Endodermal cell (in vitro differentiated cells): Measurements from ENCODE around the gene PANK2. TPM values are rescaled to one million over a fixed set of nuclear protein-coding genes. Genes with fewer than 3 reads are reported as not detected.
A peak's percentile ranks its signal among the peaks of the same experiment; 100 is the strongest.
"Not testable (repeated sequence)": the region's sequence is repeated elsewhere in the genome, so short reads cannot be mapped to it uniquely, and the experiment has no call there.

Source experiments
- DNase-seq: peaks from one replicate; pipeline ENCODE4 v3.0.0-alpha.2; 2017
- H3K27ac ChIP-seq: 2 replicates; pipeline ENCODE4 v1.5.1; 2013; ENCODE audit warnings: mild to moderate bottlenecking, low read depth, low read length, moderate library complexity
- H3K27me3 ChIP-seq: 2 replicates; pipeline ENCODE4 v1.6.1; 2013; ENCODE audit warnings: mild to moderate bottlenecking, low read length, moderate library complexity; ENCODE audit not compliant: insufficient read depth, control insufficient read depth, poor library complexity, severe bottlenecking
- H3K36me3 ChIP-seq: 2 replicates; pipeline ENCODE4 v1.7.0; 2013; ENCODE audit warnings: mild to moderate bottlenecking, low read length, moderate library complexity; ENCODE audit not compliant: control insufficient read depth, insufficient read depth
- H3K4me1 ChIP-seq: one replicate; pipeline ENCODE4 v1.7.0; 2013; ENCODE audit warnings: low read length; ENCODE audit not compliant: control insufficient read depth, insufficient read depth
- H3K4me3 ChIP-seq: 2 replicates; pipeline ENCODE4 v1.5.1; 2013; ENCODE audit warnings: mild to moderate bottlenecking, low read length, moderate library complexity
- H3K9ac ChIP-seq: 2 replicates; pipeline ENCODE4 v1.6.1; 2013; ENCODE audit warnings: mild to moderate bottlenecking, low read length, moderate library complexity; ENCODE audit not compliant: poor library complexity, severe bottlenecking; ENCODE audit errors: extremely low read depth
- H3K9me3 ChIP-seq: 2 replicates; pipeline ENCODE4 v1.6.1; 2013; ENCODE audit warnings: mild to moderate bottlenecking, low read length, moderate library complexity; ENCODE audit not compliant: control insufficient read depth
- H3K27ac Mint-ChIP-seq: 2 replicates; pipeline ENCODE4 v1.8.0; 2020; ENCODE audit warnings: mixed read lengths
- H3K27me3 Mint-ChIP-seq: 2 replicates; pipeline ENCODE4 v1.8.0; 2021; ENCODE audit warnings: mild to moderate bottlenecking, mixed read lengths; ENCODE audit not compliant: insufficient read depth
- H3K36me3 Mint-ChIP-seq: 2 replicates; pipeline ENCODE4 v1.8.0; 2020; ENCODE audit warnings: low read depth, mixed read lengths
- H3K4me1 Mint-ChIP-seq: 2 replicates; pipeline ENCODE4 v1.8.0; 2020; ENCODE audit warnings: mixed read lengths
- H3K4me3 Mint-ChIP-seq: 2 replicates; pipeline ENCODE4 v1.8.0; 2020; ENCODE audit warnings: mild to moderate bottlenecking, moderate library complexity, mixed read lengths
- H3K9me3 Mint-ChIP-seq: 2 replicates; pipeline ENCODE4 v1.8.0; 2020; ENCODE audit warnings: mild to moderate bottlenecking, mixed read lengths
- WGBS, 2 experiments: methylation state at CpG; one replicate each; pipeline versions ENCODE4 v1.1.5 to v1.1.7; 2013; ENCODE audit warnings: missing lambda C conversion rate in 2 of 2, mixed read lengths in 1 of 2; ENCODE audit not compliant: insufficient coverage in 1 of 2, insufficient read length in 1 of 2; 5-methylcytosine and 5-hydroxymethylcytosine counted together
- total RNA-seq, 2 donors: library from RNA; stranded (reverse); fragmentation: NEBNext Ultra II Directional in 1 of 2; extraction: Animal tissue kit (Norgen Biotek cat#: 25700) in 1 of 2; gene quantifications; 2 replicates in 1 of 2; 3 replicates in 1 of 2; pipeline ENCODE4 v1.2.1, GENCODE V29; 2021
- TF ChIP-seq, protein P1 (sequence below): fragments of 200-600 bp; sonication (generic); conservative IDR thresholded peaks from 2 replicates; pipeline ENCODE4 v1.5.0; 2021; ENCODE audit warnings: antibody characterized with exemption, mild to moderate bottlenecking

Gene PANK2
- total RNA-seq, 2 donors from 2014 or later: 57.6 to 66.5 TPM

DNA sequence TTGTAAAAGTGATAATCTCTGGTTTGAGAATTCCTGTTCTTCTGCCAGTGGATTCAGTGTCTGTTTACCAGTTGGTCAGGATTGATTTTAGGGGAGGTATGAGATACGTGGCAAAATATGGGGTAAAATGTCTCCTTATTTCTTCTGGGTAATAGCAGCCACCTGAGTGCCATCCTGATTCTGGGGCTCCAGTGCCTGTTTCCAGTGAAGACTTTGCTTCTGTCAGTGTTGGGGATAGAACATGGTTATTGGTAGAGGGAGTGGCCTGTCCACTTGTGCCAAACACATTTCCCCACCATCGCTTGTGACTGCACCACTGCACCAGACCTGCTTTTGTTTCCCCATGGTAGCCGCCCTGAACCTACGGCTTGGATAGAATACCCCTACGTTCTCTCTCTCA is 15.7 kb downstream of the PANK2 start:
- H3K9ac ChIP-seq: no peak overlapping the region
- H3K27ac ChIP-seq: no peak overlapping the region
- H3K36me3 ChIP-seq: peaks cover 41% of the 10 kb centered on the region
- Mint-ChIP-seq H3K27me3 (no peaks in the 10 kb centered on the region), H3K9me3 (no peaks in the 10 kb centered on the region), H3K27ac (peak overlapping the region; percentile 75), H3K36me3 (peaks cover 32% of the 10 kb centered on the region), H3K4me1 (peaks cover 4% of the 10 kb centered on the region), H3K4me3 (no peak overlapping the region)
- H3K27me3 ChIP-seq: no peaks in the 10 kb centered on the region
- no peak overlapping the region for H3K4me3 ChIP-seq
- no peak for DNase-seq
- 97 to 98% methylated on average over 5 of the region's 5 CpGs for WGBS, 2 experiments
- H3K9me3 ChIP-seq: no peaks in the 10 kb centered on the region
- no peaks in the 10 kb centered on the region for H3K4me1 ChIP-seq
- TF ChIP-seq, protein P1, sequence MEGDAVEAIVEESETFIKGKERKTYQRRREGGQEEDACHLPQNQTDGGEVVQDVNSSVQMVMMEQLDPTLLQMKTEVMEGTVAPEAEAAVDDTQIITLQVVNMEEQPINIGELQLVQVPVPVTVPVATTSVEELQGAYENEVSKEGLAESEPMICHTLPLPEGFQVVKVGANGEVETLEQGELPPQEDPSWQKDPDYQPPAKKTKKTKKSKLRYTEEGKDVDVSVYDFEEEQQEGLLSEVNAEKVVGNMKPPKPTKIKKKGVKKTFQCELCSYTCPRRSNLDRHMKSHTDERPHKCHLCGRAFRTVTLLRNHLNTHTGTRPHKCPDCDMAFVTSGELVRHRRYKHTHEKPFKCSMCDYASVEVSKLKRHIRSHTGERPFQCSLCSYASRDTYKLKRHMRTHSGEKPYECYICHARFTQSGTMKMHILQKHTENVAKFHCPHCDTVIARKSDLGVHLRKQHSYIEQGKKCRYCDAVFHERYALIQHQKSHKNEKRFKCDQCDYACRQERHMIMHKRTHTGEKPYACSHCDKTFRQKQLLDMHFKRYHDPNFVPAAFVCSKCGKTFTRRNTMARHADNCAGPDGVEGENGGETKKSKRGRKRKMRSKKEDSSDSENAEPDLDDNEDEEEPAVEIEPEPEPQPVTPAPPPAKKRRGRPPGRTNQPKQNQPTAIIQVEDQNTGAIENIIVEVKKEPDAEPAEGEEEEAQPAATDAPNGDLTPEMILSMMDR: no peak

GRCh38 chr20:3906744-3907721 is 17.8 kb downstream of the PANK2 start:
- 85 to 91% methylated on average over 14 to 17 of the region's 17 CpGs for WGBS, 2 experiments
- peaks cover 53% of the 10 kb centered on the region for H3K36me3 ChIP-seq
- peaks cover 50% of the 10 kb centered on the region for H3K36me3 Mint-ChIP-seq
- H3K4me1 Mint-ChIP-seq, H3K9me3 ChIP-seq, H3K4me1 ChIP-seq, DNase-seq, H3K4me3 ChIP-seq, H3K27me3 Mint-ChIP-seq, H3K27ac ChIP-seq, H3K9me3 Mint-ChIP-seq, H3K27me3 ChIP-seq, H3K4me3 Mint-ChIP-seq, H3K9ac ChIP-seq: not testable (repeated sequence)
- peak overlapping the region; percentile 52 for H3K27ac Mint-ChIP-seq

DNA sequence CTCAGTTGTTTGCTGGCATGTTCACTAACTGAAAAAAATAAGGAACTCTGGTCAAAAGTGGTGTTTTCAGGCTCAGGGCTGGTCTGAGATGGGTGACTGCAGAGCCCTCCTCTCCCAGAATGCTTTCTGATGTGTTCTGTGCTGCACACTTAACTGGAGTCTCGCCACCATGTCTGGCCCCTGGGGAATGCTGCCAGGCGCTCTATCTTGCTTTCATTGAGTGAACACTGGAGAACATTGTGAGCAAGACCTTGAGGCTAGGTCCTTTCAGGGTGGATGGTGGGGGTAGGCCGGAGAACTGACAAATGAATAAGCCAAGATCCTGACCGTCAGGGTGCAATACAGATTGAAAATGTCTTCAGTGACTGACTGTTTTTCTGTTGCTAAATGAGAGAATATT is 19.5 kb downstream of the PANK2 start:
- Mint-ChIP-seq H3K36me3 (peaks cover 60% of the 10 kb centered on the region), H3K4me3 (no peak overlapping the region), H3K27me3 (no peaks in the 10 kb centered on the region), H3K27ac (peak overlapping the region; percentile 11), H3K4me1 (peaks cover 2% of the 10 kb centered on the region), H3K9me3 (no peaks in the 10 kb centered on the region)
- DNase-seq: no peak
- H3K27me3 ChIP-seq: no peaks in the 10 kb centered on the region
- H3K9me3 ChIP-seq: no peaks in the 10 kb centered on the region
- TF ChIP-seq, protein P1: no peak
- H3K36me3 ChIP-seq: peaks cover 58% of the 10 kb centered on the region
- no peak overlapping the region for H3K27ac ChIP-seq
- H3K4me1 ChIP-seq: no peaks in the 10 kb centered on the region
- no peak overlapping the region for H3K4me3 ChIP-seq
- WGBS, 2 experiments: 96 to 100% methylated on average over 3 to 4 of the region's 4 CpGs
- no peak overlapping the region for H3K9ac ChIP-seq
